Epithelial cell of esophagus (primary cell): ENCODE results near the gene ARL11.

Source experiments
- DNase-seq: peaks from one replicate; pipeline ENCODE4 v3.0.0; 2010; ENCODE audit warnings: low read depth
- H3K4me3 ChIP-seq: 2 replicates; pipeline ENCODE4 v1.5.1; 2011; ENCODE audit warnings: mild to moderate bottlenecking, low read length, control low read depth
- CTCF ChIP-seq: IDR thresholded peaks from 2 replicates; pipeline ENCODE4 v1.5.1; 2011; ENCODE audit warnings: low read depth, mild to moderate bottlenecking, low read length, control low read depth, inconsistent platforms; ENCODE audit not compliant: insufficient read depth; ENCODE audit errors: missing control alignments

Gene ARL11

GRCh38 chr13:49679246-49679645 lies 50.9 kb downstream of the ARL11 start:
- peak; percentile 42 for TF ChIP-seq CTCF
- no peak overlapping the region for H3K4me3 ChIP-seq
- peak; percentile 28 for DNase-seq

GRCh38 chr13:49681842-49682435 lies 53.6 kb downstream of the ARL11 start:
- DNase-seq: peak; percentile 80
- no peak overlapping the region for H3K4me3 ChIP-seq
- TF ChIP-seq CTCF: no peak
